Esophagus squamous epithelium (tissue), 4 donors: Measurements from ENCODE around the gene OLFML1.

Experiments
- POLR2A ChIP-seq, 4 donors: fragments of 450-650 bp; IDR thresholded peaks; one replicate each; pipeline ENCODE4 v1.6.1; 2017; ENCODE audit warnings: antibody characterized with exemption in 4 of 4, mild to moderate bottlenecking in 4 of 4, moderate library complexity in 3 of 4
- TF ChIP-seq, protein P1 (sequence below), 6 experiments: fragments of 450-650 bp in 4 of 6; fragments of 200-600 bp in 2 of 6; sonication (generic) in 2 of 6; IDR thresholded peaks; one replicate each; pipeline ENCODE4 v1.5.1; 2016 to 2019; ENCODE audit warnings: antibody characterized with exemption in 6 of 6, mild to moderate bottlenecking in 4 of 6, moderate library complexity in 4 of 6

DNA sequence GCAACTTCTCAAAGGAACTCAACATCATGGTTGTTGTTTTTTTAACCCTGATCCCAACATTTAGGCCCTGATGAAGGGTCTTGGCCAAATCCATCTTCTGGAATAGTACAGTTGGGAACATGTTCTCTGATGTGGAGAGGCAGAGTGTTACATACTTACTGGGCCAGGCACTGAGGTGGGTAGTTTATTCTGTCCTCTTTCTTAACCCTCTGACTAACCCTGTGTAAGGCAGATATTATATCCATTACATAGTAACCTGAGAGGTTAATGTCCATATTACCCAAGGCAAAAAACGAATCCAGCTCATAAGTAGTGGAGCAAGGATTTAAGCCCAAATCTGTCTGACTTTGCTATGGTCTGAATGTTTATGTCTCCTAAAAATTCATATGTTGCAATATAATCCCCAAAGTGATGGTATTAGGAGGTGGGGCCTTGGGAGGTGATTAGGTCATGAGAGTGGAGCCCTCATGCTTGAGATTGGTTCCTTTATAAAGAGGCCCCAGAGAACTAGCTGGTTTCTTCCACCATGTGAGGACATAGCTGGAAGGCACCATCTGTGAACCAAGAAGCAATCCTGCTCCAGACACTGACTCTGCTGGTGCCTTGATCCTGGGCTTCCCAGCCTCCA, 44.8 kb downstream of the OLFML1 start:
- TF ChIP-seq, protein P1, sequence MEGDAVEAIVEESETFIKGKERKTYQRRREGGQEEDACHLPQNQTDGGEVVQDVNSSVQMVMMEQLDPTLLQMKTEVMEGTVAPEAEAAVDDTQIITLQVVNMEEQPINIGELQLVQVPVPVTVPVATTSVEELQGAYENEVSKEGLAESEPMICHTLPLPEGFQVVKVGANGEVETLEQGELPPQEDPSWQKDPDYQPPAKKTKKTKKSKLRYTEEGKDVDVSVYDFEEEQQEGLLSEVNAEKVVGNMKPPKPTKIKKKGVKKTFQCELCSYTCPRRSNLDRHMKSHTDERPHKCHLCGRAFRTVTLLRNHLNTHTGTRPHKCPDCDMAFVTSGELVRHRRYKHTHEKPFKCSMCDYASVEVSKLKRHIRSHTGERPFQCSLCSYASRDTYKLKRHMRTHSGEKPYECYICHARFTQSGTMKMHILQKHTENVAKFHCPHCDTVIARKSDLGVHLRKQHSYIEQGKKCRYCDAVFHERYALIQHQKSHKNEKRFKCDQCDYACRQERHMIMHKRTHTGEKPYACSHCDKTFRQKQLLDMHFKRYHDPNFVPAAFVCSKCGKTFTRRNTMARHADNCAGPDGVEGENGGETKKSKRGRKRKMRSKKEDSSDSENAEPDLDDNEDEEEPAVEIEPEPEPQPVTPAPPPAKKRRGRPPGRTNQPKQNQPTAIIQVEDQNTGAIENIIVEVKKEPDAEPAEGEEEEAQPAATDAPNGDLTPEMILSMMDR (IDR thresholded peaks at IDR 0.05), result no peak
- TF ChIP-seq POLR2A (IDR thresholded peaks at IDR 0.05), result no peak
